SH-SY5Y (cell line): Measurements from ENCODE around the gene HERPUD1.

Experiments used
- GATA2 ChIP-seq: IDR thresholded peaks from 2 replicates; pipeline ENCODE4 v1.6.1; 2011; ENCODE audit warnings: mild to moderate bottlenecking, low read depth, low read length
- GATA3 ChIP-seq: IDR thresholded peaks from 2 replicates; pipeline ENCODE4 v1.6.1; 2011; ENCODE audit warnings: low read depth, mild to moderate bottlenecking, low read length, moderate library complexity

DNA sequence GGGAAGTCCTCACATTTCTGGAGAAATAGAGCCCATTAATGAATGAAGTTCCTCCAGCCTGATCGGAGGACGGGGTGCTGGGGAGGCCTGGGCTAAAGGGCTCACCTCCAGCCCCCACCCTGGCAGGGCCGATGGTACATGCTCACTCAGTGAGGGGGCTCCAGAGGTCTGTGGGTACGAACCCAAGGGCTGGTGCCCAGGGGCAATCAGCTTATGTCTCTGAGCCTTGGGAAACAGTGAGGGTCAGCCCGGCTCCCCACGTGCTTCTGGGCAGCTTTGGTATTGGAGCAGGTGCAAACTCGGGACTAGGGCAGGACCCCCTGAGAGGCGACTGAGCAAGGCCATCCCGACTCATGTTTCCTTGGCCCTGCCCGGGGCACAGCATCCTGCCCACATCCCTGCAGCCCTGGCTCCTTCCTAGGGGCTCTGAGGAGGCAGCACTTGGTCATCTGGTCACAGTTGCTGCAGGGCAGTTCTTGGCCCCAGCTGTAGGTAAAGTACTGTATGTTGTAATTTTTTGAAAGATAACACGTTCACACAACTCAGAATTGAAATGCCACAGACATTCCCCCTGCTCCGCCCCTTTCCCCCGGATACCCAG, 28.8 kb downstream of the HERPUD1 start:
- TF ChIP-seq GATA2 = no peak
- TF ChIP-seq GATA3 = no peak
